ENCODE results near the gene MLH1.
"Not testable (repeated sequence)": the region's sequence is repeated elsewhere in the genome, so short reads cannot be mapped to it uniquely, and the experiment has no call there.

Gene MLH1

GRCh38 chr3:36959821-36960220, 33.5 kb upstream of the MLH1 start:
- no peaks in the 10 kb centered on the region for H3K36me3 ChIP-seq (ENCODE audit: insufficient read depth, low read length)
- H3K9me3 ChIP-seq (ENCODE audit: low read length) = no peaks in the 10 kb centered on the region
- no peaks in the 10 kb centered on the region for H3K27me3 ChIP-seq (ENCODE audit: control insufficient read depth in 1 of 2, insufficient read depth in 2 of 2, low read length in 2 of 2)
- no peak overlapping the region for H3K27ac ChIP-seq (ENCODE audit: low read depth, low read length)
- no peak overlapping the region for H3K9ac ChIP-seq (ENCODE audit: low read length)
- no peak overlapping the region for H3K4me3 ChIP-seq (ENCODE audit: low read depth in 1 of 2, low read length in 2 of 2)
- H3K4me1 ChIP-seq (ENCODE audit: insufficient read depth, low read length) = no peaks in the 10 kb centered on the region

GRCh38 chr3:36960502-36960901, 32.8 kb upstream of the MLH1 start:
- H3K27ac ChIP-seq (ENCODE audit: low read depth, low read length) = no peak overlapping the region
- no peaks in the 10 kb centered on the region for H3K4me1 ChIP-seq (ENCODE audit: insufficient read depth, low read length)
- no peaks in the 10 kb centered on the region for H3K9me3 ChIP-seq (ENCODE audit: low read length)
- H3K27me3 ChIP-seq (ENCODE audit: control insufficient read depth in 1 of 2, insufficient read depth in 2 of 2, low read length in 2 of 2) = no peaks in the 10 kb centered on the region
- H3K4me3 ChIP-seq (ENCODE audit: low read depth in 1 of 2, low read length in 2 of 2) = no peak overlapping the region
- H3K9ac ChIP-seq (ENCODE audit: low read length) = no peak overlapping the region
- H3K36me3 ChIP-seq (ENCODE audit: insufficient read depth, low read length) = no peaks in the 10 kb centered on the region

- not testable (repeated sequence) for H3K4me1 ChIP-seq (ENCODE audit: insufficient read depth, low read length); H3K27ac ChIP-seq (ENCODE audit: low read depth, low read length); H3K36me3 ChIP-seq (ENCODE audit: insufficient read depth, low read length); H3K4me3 ChIP-seq (ENCODE audit: low read depth in 1 of 2, low read length in 2 of 2); H3K27me3 ChIP-seq (ENCODE audit: control insufficient read depth in 1 of 2, insufficient read depth in 2 of 2, low read length in 2 of 2); H3K9ac ChIP-seq (ENCODE audit: low read length); H3K9me3 ChIP-seq (ENCODE audit: low read length)
Observed at GRCh38 chr3:36963008-36963407, 30.3 kb upstream of the MLH1 start.

- Histone ChIP-seq H3K4me1 (ENCODE audit: insufficient read depth, low read length) (no peaks in the 10 kb centered on the region), H3K27ac (ENCODE audit: low read depth, low read length) (no peak overlapping the region), H3K9me3 (ENCODE audit: low read length) (no peaks in the 10 kb centered on the region), H3K36me3 (ENCODE audit: insufficient read depth, low read length) (no peaks in the 10 kb centered on the region), H3K9ac (ENCODE audit: low read length) (no peak overlapping the region), H3K27me3 (ENCODE audit: control insufficient read depth in 1 of 2, insufficient read depth in 2 of 2, low read length in 2 of 2) (no peaks in the 10 kb centered on the region), H3K4me3 (ENCODE audit: low read depth in 1 of 2, low read length in 2 of 2) (no peak overlapping the region)
Observed at GRCh38 chr3:36964331-36964730, 29.0 kb upstream of the MLH1 start.

- H3K9me3 ChIP-seq (ENCODE audit: low read length) = no peaks in the 10 kb centered on the region
- H3K27ac ChIP-seq (ENCODE audit: low read depth, low read length) = no peak overlapping the region
- H3K27me3 ChIP-seq (ENCODE audit: control insufficient read depth in 1 of 2, insufficient read depth in 2 of 2, low read length in 2 of 2) = no peaks in the 10 kb centered on the region
- no peak overlapping the region for H3K4me3 ChIP-seq (ENCODE audit: low read depth in 1 of 2, low read length in 2 of 2)
- H3K36me3 ChIP-seq (ENCODE audit: insufficient read depth, low read length) = no peaks in the 10 kb centered on the region
- H3K4me1 ChIP-seq (ENCODE audit: insufficient read depth, low read length) = no peaks in the 10 kb centered on the region
- H3K9ac ChIP-seq (ENCODE audit: low read length) = no peak overlapping the region
Observed at GRCh38 chr3:36964817-36965216, 28.5 kb upstream of the MLH1 start.

- H3K27me3 ChIP-seq (ENCODE audit: control insufficient read depth in 1 of 2, insufficient read depth in 2 of 2, low read length in 2 of 2) = no peaks in the 10 kb centered on the region
- H3K9ac ChIP-seq (ENCODE audit: low read length) = no peak overlapping the region
- no peaks in the 10 kb centered on the region for H3K4me1 ChIP-seq (ENCODE audit: insufficient read depth, low read length)
- no peak overlapping the region for H3K4me3 ChIP-seq (ENCODE audit: low read depth in 1 of 2, low read length in 2 of 2)
- H3K27ac ChIP-seq (ENCODE audit: low read depth, low read length) = no peak overlapping the region
- no peaks in the 10 kb centered on the region for H3K9me3 ChIP-seq (ENCODE audit: low read length)
- H3K36me3 ChIP-seq (ENCODE audit: insufficient read depth, low read length) = no peaks in the 10 kb centered on the region
Observed at GRCh38 chr3:36965440-36965839, 27.9 kb upstream of the MLH1 start.

- H3K36me3 ChIP-seq (ENCODE audit: insufficient read depth, low read length) = no peaks in the 10 kb centered on the region
- no peaks in the 10 kb centered on the region for H3K4me1 ChIP-seq (ENCODE audit: insufficient read depth, low read length)
- H3K27ac ChIP-seq (ENCODE audit: low read depth, low read length) = no peak overlapping the region
- H3K9ac ChIP-seq (ENCODE audit: low read length) = no peak overlapping the region
- H3K4me3 ChIP-seq (ENCODE audit: low read depth in 1 of 2, low read length in 2 of 2) = no peak overlapping the region
- no peaks in the 10 kb centered on the region for H3K27me3 ChIP-seq (ENCODE audit: control insufficient read depth in 1 of 2, insufficient read depth in 2 of 2, low read length in 2 of 2)
- no peaks in the 10 kb centered on the region for H3K9me3 ChIP-seq (ENCODE audit: low read length)
Observed at GRCh38 chr3:36969085-36969484, 24.2 kb upstream of the MLH1 start.

GRCh38 chr3:36969540-36970432, 23.5 kb upstream of the MLH1 start:
- H3K4me3 ChIP-seq (ENCODE audit: low read depth in 1 of 2, low read length in 2 of 2) = no peak overlapping the region
- no peaks in the 10 kb centered on the region for H3K36me3 ChIP-seq (ENCODE audit: insufficient read depth, low read length)
- H3K4me1 ChIP-seq (ENCODE audit: insufficient read depth, low read length) = no peaks in the 10 kb centered on the region
- H3K9me3 ChIP-seq (ENCODE audit: low read length) = no peaks in the 10 kb centered on the region
- no peaks in the 10 kb centered on the region for H3K27me3 ChIP-seq (ENCODE audit: control insufficient read depth in 1 of 2, insufficient read depth in 2 of 2, low read length in 2 of 2)
- H3K9ac ChIP-seq (ENCODE audit: low read length) = no peak overlapping the region
- H3K27ac ChIP-seq (ENCODE audit: low read depth, low read length) = no peak overlapping the region

GRCh38 chr3:36972163-36972562, 21.2 kb upstream of the MLH1 start:
- Histone ChIP-seq H3K27me3 (ENCODE audit: control insufficient read depth in 1 of 2, insufficient read depth in 2 of 2, low read length in 2 of 2) (no peaks in the 10 kb centered on the region), H3K4me3 (ENCODE audit: low read depth in 1 of 2, low read length in 2 of 2) (no peak overlapping the region), H3K9me3 (ENCODE audit: low read length) (no peaks in the 10 kb centered on the region), H3K9ac (ENCODE audit: low read length) (no peak overlapping the region), H3K27ac (ENCODE audit: low read depth, low read length) (no peak overlapping the region), H3K36me3 (ENCODE audit: insufficient read depth, low read length) (no peaks in the 10 kb centered on the region), H3K4me1 (ENCODE audit: insufficient read depth, low read length) (no peaks in the 10 kb centered on the region)

- H3K4me1 ChIP-seq (ENCODE audit: insufficient read depth, low read length) = no peaks in the 10 kb centered on the region
- H3K9me3 ChIP-seq (ENCODE audit: low read length) = no peaks in the 10 kb centered on the region
- no peaks in the 10 kb centered on the region for H3K36me3 ChIP-seq (ENCODE audit: insufficient read depth, low read length)
- H3K27ac ChIP-seq (ENCODE audit: low read depth, low read length) = no peak overlapping the region
- H3K9ac ChIP-seq (ENCODE audit: low read length) = no peak overlapping the region
- H3K4me3 ChIP-seq (ENCODE audit: low read depth in 1 of 2, low read length in 2 of 2) = no peak overlapping the region
- H3K27me3 ChIP-seq (ENCODE audit: control insufficient read depth in 1 of 2, insufficient read depth in 2 of 2, low read length in 2 of 2) = no peaks in the 10 kb centered on the region
Observed at GRCh38 chr3:36973139-36973538, 20.2 kb upstream of the MLH1 start.

GRCh38 chr3:36981006-36981405, 12.3 kb upstream of the MLH1 start:
- Histone ChIP-seq H3K27ac (ENCODE audit: low read depth, low read length) (no peak overlapping the region), H3K9me3 (ENCODE audit: low read length) (no peaks in the 10 kb centered on the region), H3K36me3 (ENCODE audit: insufficient read depth, low read length) (peaks cover 34% of the 10 kb centered on the region), H3K4me1 (ENCODE audit: insufficient read depth, low read length) (no peaks in the 10 kb centered on the region), H3K9ac (ENCODE audit: low read length) (no peak overlapping the region), H3K4me3 (ENCODE audit: low read depth in 1 of 2, low read length in 2 of 2) (no peak overlapping the region), H3K27me3 (ENCODE audit: control insufficient read depth in 1 of 2, insufficient read depth in 2 of 2, low read length in 2 of 2) (no peaks in the 10 kb centered on the region)

- Histone ChIP-seq H3K27me3 (ENCODE audit: control insufficient read depth in 1 of 2, insufficient read depth in 2 of 2, low read length in 2 of 2) (no peaks in the 10 kb centered on the region), H3K27ac (ENCODE audit: low read depth, low read length) (no peak overlapping the region), H3K36me3 (ENCODE audit: insufficient read depth, low read length) (peaks cover 32% of the 10 kb centered on the region), H3K9ac (ENCODE audit: low read length) (no peak overlapping the region), H3K4me1 (ENCODE audit: insufficient read depth, low read length) (peaks cover 40% of the 10 kb centered on the region), H3K9me3 (ENCODE audit: low read length) (no peaks in the 10 kb centered on the region), H3K4me3 (ENCODE audit: low read depth in 1 of 2, low read length in 2 of 2) (no peak overlapping the region)
Observed at GRCh38 chr3:36988356-36988755, 5.0 kb upstream of the MLH1 start.

Measured in muscle layer of colon (tissue), 2 donors.